IPS-15b (cell line): ENCODE data around the gene CROCC.
"Not testable (repeated sequence)": the region's sequence is repeated elsewhere in the genome, so short reads cannot be mapped to it uniquely, and the experiment has no call there.

Experiments used
- H3K27me3 ChIP-seq: one replicate; pipeline ENCODE4 v1.6.1; 2013; ENCODE audit warnings: low read length; ENCODE audit not compliant: control insufficient read depth, insufficient read depth
- H3K36me3 ChIP-seq: one replicate; pipeline ENCODE4 v1.6.1; 2013; ENCODE audit warnings: low read length; ENCODE audit not compliant: control insufficient read depth, insufficient read depth
- H3K4me1 ChIP-seq: one replicate; pipeline ENCODE4 v1.6.1; 2013; ENCODE audit warnings: mild to moderate bottlenecking, low read length; ENCODE audit not compliant: control insufficient read depth, insufficient read depth
- H3K4me3 ChIP-seq: one replicate; pipeline ENCODE4 v1.5.1; 2013; ENCODE audit warnings: low read depth, low read length
- H3K9ac ChIP-seq: one replicate; pipeline ENCODE4 v1.6.1; 2013; ENCODE audit warnings: low read depth, mild to moderate bottlenecking, low read length
- H3K9me3 ChIP-seq: one replicate; pipeline ENCODE4 v1.6.1; 2013; ENCODE audit warnings: mild to moderate bottlenecking, low read length; ENCODE audit not compliant: control insufficient read depth, insufficient read depth

The CROCC gene

GRCh38 chr1:16899020-16899419 lies 22.7 kb upstream of the CROCC start:
- H3K9ac ChIP-seq, H3K4me1 ChIP-seq, H3K36me3 ChIP-seq, H3K27me3 ChIP-seq, H3K9me3 ChIP-seq, H3K4me3 ChIP-seq: not testable (repeated sequence)

GRCh38 chr1:16900751-16901150 lies 21.0 kb upstream of the CROCC start:
- H3K9ac ChIP-seq = no peak overlapping the region
- no peaks in the 10 kb centered on the region for H3K4me1 ChIP-seq
- H3K36me3 ChIP-seq = no peaks in the 10 kb centered on the region

GRCh38 chr1:16901371-16901770 lies 20.4 kb upstream of the CROCC start:
- H3K27me3 ChIP-seq, H3K4me1 ChIP-seq, H3K9ac ChIP-seq, H3K9me3 ChIP-seq, H3K4me3 ChIP-seq, H3K36me3 ChIP-seq: not testable (repeated sequence)

More at GRCh38 chr1:16900751-16901150, 21.0 kb upstream of the CROCC start:
- Histone ChIP-seq H3K9me3 (no peaks in the 10 kb centered on the region), H3K4me3 (no peak overlapping the region), H3K27me3 (no peaks in the 10 kb centered on the region)

GRCh38 chr1:16903054-16903453 lies 18.7 kb upstream of the CROCC start:
- H3K36me3 ChIP-seq = no peaks in the 10 kb centered on the region
- H3K4me1 ChIP-seq = no peaks in the 10 kb centered on the region
- no peaks in the 10 kb centered on the region for H3K9me3 ChIP-seq
- no peak overlapping the region for H3K4me3 ChIP-seq
- no peak overlapping the region for H3K9ac ChIP-seq
- H3K27me3 ChIP-seq = no peaks in the 10 kb centered on the region

GRCh38 chr1:16903458-16903796 lies 18.3 kb upstream of the CROCC start:
- Histone ChIP-seq H3K4me1 (no peaks in the 10 kb centered on the region), H3K9me3 (no peaks in the 10 kb centered on the region), H3K27me3 (no peaks in the 10 kb centered on the region), H3K4me3 (peak overlapping the region; percentile 47), H3K36me3 (no peaks in the 10 kb centered on the region), H3K9ac (no peak overlapping the region)

- Histone ChIP-seq H3K4me3 (peak overlapping the region; percentile 52), H3K27me3 (no peaks in the 10 kb centered on the region), H3K9me3 (no peaks in the 10 kb centered on the region), H3K36me3 (no peaks in the 10 kb centered on the region), H3K9ac (peak overlapping the region; percentile 98), H3K4me1 (no peaks in the 10 kb centered on the region)
Observed at GRCh38 chr1:16904560-16905109, 17.1 kb upstream of the CROCC start.

- no peaks in the 10 kb centered on the region for H3K27me3 ChIP-seq
- peak overlapping the region; percentile 98 for H3K9ac ChIP-seq
- H3K36me3 ChIP-seq = no peaks in the 10 kb centered on the region
- H3K4me3 ChIP-seq = peak overlapping the region; percentile 31
- H3K4me1 ChIP-seq = no peaks in the 10 kb centered on the region
- H3K9me3 ChIP-seq = no peaks in the 10 kb centered on the region
Observed at GRCh38 chr1:16905110-16905867, 16.4 kb upstream of the CROCC start.

GRCh38 chr1:16905868-16906702 lies 15.6 kb upstream of the CROCC start:
- no peaks in the 10 kb centered on the region for H3K4me1 ChIP-seq
- H3K9me3 ChIP-seq = no peaks in the 10 kb centered on the region
- H3K36me3 ChIP-seq = no peaks in the 10 kb centered on the region
- H3K4me3 ChIP-seq = no peak overlapping the region
- no peak overlapping the region for H3K9ac ChIP-seq
- H3K27me3 ChIP-seq = no peaks in the 10 kb centered on the region

GRCh38 chr1:16906873-16907272 lies 14.9 kb upstream of the CROCC start:
- H3K9me3 ChIP-seq = no peaks in the 10 kb centered on the region

GRCh38 chr1:16907870-16908758 lies 13.6 kb upstream of the CROCC start:
- Histone ChIP-seq H3K27me3 (no peaks in the 10 kb centered on the region), H3K4me3 (no peak overlapping the region), H3K4me1 (no peaks in the 10 kb centered on the region), H3K36me3 (no peaks in the 10 kb centered on the region), H3K9me3 (no peaks in the 10 kb centered on the region), H3K9ac (no peak overlapping the region)

More at GRCh38 chr1:16906873-16907272, 14.9 kb upstream of the CROCC start:
- Histone ChIP-seq H3K4me3 (no peak overlapping the region), H3K36me3 (no peaks in the 10 kb centered on the region), H3K9ac (no peak overlapping the region), H3K27me3 (no peaks in the 10 kb centered on the region), H3K4me1 (no peaks in the 10 kb centered on the region)
